DOHH2 (cell line): Measurements from ENCODE around the gene IGSF3.

Experiments
- H3F3A ChIP-seq: fragments of 200-600 bp; sonication (generic), shearing (Covaris generic); 2 replicates; pipeline ENCODE4 v1.6.0; 2016; ENCODE audit warnings: antibody characterized with exemption, mild to moderate bottlenecking; ENCODE audit not compliant: control insufficient read depth, insufficient read depth
- H3K27ac ChIP-seq: fragments of 200-600 bp; sonication (generic); 2 replicates; pipeline ENCODE4 v1.5.1; 2014; ENCODE audit warnings: low read depth, mild to moderate bottlenecking, low read length, moderate library complexity
- H3K27me3 ChIP-seq: fragments of 200-600 bp; sonication (generic); 2 replicates; pipeline ENCODE4 v1.6.1; 2014; ENCODE audit warnings: mild to moderate bottlenecking, low read length, mixed read lengths; ENCODE audit not compliant: control insufficient read depth
- H3K36me3 ChIP-seq: fragments of 200-600 bp; sonication (generic); 2 replicates; pipeline ENCODE4 v1.6.1; 2014; ENCODE audit warnings: mild to moderate bottlenecking, low read length, moderate library complexity, mixed read lengths; ENCODE audit not compliant: control insufficient read depth
- H3K4me1 ChIP-seq: fragments of 200-600 bp; sonication (generic); 2 replicates; pipeline ENCODE4 v1.6.1; 2014; ENCODE audit warnings: mild to moderate bottlenecking, low read length, mixed read lengths; ENCODE audit not compliant: control insufficient read depth
- H3K4me2 ChIP-seq: fragments of 200-600 bp; sonication (generic); 2 replicates; pipeline ENCODE4 v1.6.0; 2014; ENCODE audit warnings: mild to moderate bottlenecking, low read length, moderate library complexity
- H3K4me3 ChIP-seq: fragments of 200-600 bp; sonication (generic); 2 replicates; pipeline ENCODE4 v1.5.1; 2014; ENCODE audit warnings: mild to moderate bottlenecking, low read length, mixed read lengths
- H3K79me2 ChIP-seq: fragments of 200-600 bp; sonication (generic); 2 replicates; pipeline ENCODE4 v1.6.1; 2014; ENCODE audit warnings: mild to moderate bottlenecking, low read length, mixed read lengths; ENCODE audit not compliant: control insufficient read depth
- H3K9me2 ChIP-seq: fragments of 200-600 bp; sonication (generic); replicated peaks from 2 replicates; pipeline ENCODE4 v1.6.1; 2014; ENCODE audit warnings: mild to moderate bottlenecking, low read length, mixed read lengths; ENCODE audit not compliant: control insufficient read depth
- H3K9me3 ChIP-seq: fragments of 200-600 bp; sonication (generic); 2 replicates; pipeline ENCODE4 v1.6.1; 2014; ENCODE audit warnings: antibody characterized with exemption, low read length, mixed read lengths; ENCODE audit not compliant: control insufficient read depth, insufficient read depth
- H4K20me1 ChIP-seq: fragments of 200-600 bp; sonication (generic); 2 replicates; pipeline ENCODE4 v1.6.0; 2014; ENCODE audit warnings: low read depth, mild to moderate bottlenecking, antibody characterized with exemption, low read length, moderate library complexity; ENCODE audit not compliant: control insufficient read depth, insufficient read depth
- EZH2phosphoT487 ChIP-seq: fragments of 200-600 bp; sonication (generic); IDR thresholded peaks from 2 replicates; pipeline ENCODE4 v1.6.1; 2017; ENCODE audit warnings: borderline replicate concordance, mild to moderate bottlenecking, antibody characterized with exemption, low read length, moderate library complexity, mixed read lengths
- TF ChIP-seq, protein P1 (sequence below): fragments of 200-600 bp; sonication (generic); IDR thresholded peaks from one replicate; pipeline ENCODE4 v1.5.1; 2014; ENCODE audit warnings: antibody characterized with exemption, mild to moderate bottlenecking, low read depth, low read length; ENCODE audit not compliant: poor library complexity, severe bottlenecking

IGSF3 gene

DNA sequence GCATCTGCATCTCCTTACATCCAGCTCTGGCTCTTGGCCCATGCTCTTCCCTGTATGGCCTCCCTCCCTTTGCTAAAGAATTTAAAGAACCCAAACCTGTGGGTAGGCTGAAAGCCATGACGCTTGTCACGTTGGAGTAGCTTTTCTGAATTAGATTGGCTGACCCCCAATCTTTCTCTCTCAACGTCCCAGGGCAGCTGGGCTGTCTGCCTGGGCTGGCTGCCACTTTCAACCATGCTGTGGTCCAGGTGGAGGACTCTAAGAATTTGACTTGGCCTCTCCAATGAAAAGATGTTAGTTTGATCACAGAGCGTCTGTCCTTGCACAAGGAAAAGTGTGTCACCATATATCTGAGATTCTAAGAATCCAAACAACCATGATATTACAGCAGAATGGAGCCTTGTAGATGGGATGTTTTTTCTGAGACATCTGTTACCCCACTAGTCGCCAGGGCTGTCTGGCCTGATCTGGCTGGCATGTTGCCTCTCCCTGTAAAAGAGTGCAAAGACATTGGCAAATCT, 6.5 kb upstream of the IGSF3 start:
- 0 out of 2 replicates have a peak, but pooled peaks cover 3% of the 10 kb centered on the region for H3K27me3 ChIP-seq
- H3K4me1 ChIP-seq = no peaks in the 10 kb centered on the region
- H3K36me3 ChIP-seq = no peaks in the 10 kb centered on the region
- H3K9me2 ChIP-seq = no peaks in the 10 kb centered on the region
- H3K4me3 ChIP-seq = no peak overlapping the region
- no peaks in the 10 kb centered on the region for H3K9me3 ChIP-seq
- H4K20me1 ChIP-seq = no peaks in the 10 kb centered on the region
- H3K4me2 ChIP-seq = no peak overlapping the region
- H3F3A ChIP-seq = no peaks in the 10 kb centered on the region
- H3K79me2 ChIP-seq = no peaks in the 10 kb centered on the region
- no peak overlapping the region for H3K27ac ChIP-seq
- no peak for TF ChIP-seq EZH2phosphoT487
- TF ChIP-seq, protein P1, sequence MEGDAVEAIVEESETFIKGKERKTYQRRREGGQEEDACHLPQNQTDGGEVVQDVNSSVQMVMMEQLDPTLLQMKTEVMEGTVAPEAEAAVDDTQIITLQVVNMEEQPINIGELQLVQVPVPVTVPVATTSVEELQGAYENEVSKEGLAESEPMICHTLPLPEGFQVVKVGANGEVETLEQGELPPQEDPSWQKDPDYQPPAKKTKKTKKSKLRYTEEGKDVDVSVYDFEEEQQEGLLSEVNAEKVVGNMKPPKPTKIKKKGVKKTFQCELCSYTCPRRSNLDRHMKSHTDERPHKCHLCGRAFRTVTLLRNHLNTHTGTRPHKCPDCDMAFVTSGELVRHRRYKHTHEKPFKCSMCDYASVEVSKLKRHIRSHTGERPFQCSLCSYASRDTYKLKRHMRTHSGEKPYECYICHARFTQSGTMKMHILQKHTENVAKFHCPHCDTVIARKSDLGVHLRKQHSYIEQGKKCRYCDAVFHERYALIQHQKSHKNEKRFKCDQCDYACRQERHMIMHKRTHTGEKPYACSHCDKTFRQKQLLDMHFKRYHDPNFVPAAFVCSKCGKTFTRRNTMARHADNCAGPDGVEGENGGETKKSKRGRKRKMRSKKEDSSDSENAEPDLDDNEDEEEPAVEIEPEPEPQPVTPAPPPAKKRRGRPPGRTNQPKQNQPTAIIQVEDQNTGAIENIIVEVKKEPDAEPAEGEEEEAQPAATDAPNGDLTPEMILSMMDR = no peak

DNA sequence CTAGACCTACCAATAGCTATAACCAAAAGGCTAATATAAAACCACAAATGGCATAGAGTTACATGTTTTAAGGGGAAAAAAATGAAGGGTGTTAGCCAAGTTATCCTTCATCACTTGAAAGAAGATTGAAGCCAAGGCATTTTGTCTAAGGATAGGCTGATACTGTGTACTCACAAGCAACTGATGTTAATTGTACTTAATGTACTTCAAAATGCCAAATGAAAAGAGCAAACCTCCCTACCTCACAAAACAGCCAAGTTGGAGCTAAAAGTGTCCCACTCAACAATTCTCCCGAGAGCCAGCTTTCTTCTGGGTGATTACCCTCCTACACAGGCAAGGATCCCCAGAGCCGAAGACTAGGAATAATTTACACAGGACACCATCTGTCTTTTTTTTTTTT, 4.4 kb upstream of the IGSF3 start:
- Histone ChIP-seq H3K27ac (no peak overlapping the region), H3K27me3 (peaks cover 10% of the 10 kb centered on the region), H3K4me1 (no peaks in the 10 kb centered on the region), H4K20me1 (no peaks in the 10 kb centered on the region), H3K4me3 (no peak overlapping the region), H3F3A (no peaks in the 10 kb centered on the region), H3K9me2 (no peaks in the 10 kb centered on the region), H3K36me3 (no peaks in the 10 kb centered on the region), H3K4me2 (no peak overlapping the region), H3K9me3 (no peaks in the 10 kb centered on the region), H3K79me2 (no peaks in the 10 kb centered on the region)
- TF ChIP-seq EZH2phosphoT487 = no peak
- TF ChIP-seq, protein P1 = no peak

DNA sequence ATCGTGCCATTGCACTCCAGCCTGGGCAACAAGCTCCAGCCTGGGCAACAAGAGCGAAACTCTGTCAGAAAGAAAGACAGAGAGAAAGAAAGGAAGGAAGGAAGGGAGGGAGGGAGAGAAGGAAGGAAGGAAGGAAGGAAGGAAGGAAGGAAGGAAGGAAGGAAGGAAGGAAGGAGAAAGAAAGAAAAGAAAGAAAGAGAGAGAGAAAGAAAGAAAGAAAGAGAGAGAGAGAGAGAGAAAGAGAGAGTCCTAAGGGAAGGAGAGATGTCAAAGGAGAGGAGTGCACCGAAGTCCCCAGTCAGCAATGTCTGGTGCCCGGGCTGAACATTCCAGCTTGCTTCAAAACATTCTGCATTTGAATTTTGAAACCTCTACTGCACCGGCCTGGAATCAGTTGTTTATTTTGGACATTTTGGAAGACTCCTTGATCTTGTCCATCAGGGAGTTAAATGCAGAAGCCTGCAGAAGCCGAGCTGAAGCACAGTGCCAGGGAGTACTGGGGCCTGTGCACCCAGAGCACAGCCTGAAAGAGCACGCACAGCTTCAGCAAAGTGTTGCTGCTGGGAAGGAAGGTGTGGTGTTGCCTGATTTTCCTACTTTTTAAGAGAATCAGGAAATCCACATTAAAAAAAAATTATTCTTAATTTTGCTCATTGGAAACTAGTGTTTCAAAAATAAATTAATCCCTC, 3.7 kb upstream of the IGSF3 start:
- Histone ChIP-seq H3K9me2 (no peaks in the 10 kb centered on the region), H3K27me3 (peaks cover 17% of the 10 kb centered on the region), H3K9me3 (no peaks in the 10 kb centered on the region), H3K27ac (no peak overlapping the region), H3K79me2 (no peaks in the 10 kb centered on the region), H4K20me1 (no peaks in the 10 kb centered on the region), H3K4me3 (no peak overlapping the region), H3K4me2 (no peak overlapping the region), H3K36me3 (no peaks in the 10 kb centered on the region), H3K4me1 (no peaks in the 10 kb centered on the region), H3F3A (no peaks in the 10 kb centered on the region)
- TF ChIP-seq, protein P1 = no peak
- TF ChIP-seq EZH2phosphoT487 = no peak
